HFF-Myc (cell line): ENCODE results near the gene FBXO31.

Experiments
- DNase-seq: peaks from one replicate; pipeline ENCODE4 v3.0.0-alpha.2; 2011; ENCODE audit warnings: low read depth; ENCODE audit errors: extremely low read depth
- H3K4me3 ChIP-seq: replicated peaks from 2 replicates; pipeline ENCODE4 v1.5.1; 2011; ENCODE audit warnings: low read depth, mild to moderate bottlenecking, control low read depth, low read length
- TF ChIP-seq, protein P1 (sequence below): IDR thresholded peaks from 2 replicates; pipeline ENCODE4 v1.5.1; 2012; ENCODE audit warnings: mild to moderate bottlenecking, low read depth, low read length, control low read depth; ENCODE audit errors: missing control alignments

Gene FBXO31

GRCh38 chr16:87322833-87323726, 60.5 kb downstream of the FBXO31 start:
- TF ChIP-seq, protein P1, sequence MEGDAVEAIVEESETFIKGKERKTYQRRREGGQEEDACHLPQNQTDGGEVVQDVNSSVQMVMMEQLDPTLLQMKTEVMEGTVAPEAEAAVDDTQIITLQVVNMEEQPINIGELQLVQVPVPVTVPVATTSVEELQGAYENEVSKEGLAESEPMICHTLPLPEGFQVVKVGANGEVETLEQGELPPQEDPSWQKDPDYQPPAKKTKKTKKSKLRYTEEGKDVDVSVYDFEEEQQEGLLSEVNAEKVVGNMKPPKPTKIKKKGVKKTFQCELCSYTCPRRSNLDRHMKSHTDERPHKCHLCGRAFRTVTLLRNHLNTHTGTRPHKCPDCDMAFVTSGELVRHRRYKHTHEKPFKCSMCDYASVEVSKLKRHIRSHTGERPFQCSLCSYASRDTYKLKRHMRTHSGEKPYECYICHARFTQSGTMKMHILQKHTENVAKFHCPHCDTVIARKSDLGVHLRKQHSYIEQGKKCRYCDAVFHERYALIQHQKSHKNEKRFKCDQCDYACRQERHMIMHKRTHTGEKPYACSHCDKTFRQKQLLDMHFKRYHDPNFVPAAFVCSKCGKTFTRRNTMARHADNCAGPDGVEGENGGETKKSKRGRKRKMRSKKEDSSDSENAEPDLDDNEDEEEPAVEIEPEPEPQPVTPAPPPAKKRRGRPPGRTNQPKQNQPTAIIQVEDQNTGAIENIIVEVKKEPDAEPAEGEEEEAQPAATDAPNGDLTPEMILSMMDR = no peak
- H3K4me3 ChIP-seq = no peak overlapping the region
- DNase-seq = no peak

- DNase-seq = no peak
- H3K4me3 ChIP-seq = no peak overlapping the region
- TF ChIP-seq, protein P1 = no peak
Measured at GRCh38 chr16:87322360-87322759, 61.2 kb downstream of the FBXO31 start.

GRCh38 chr16:87321336-87322107, 62.1 kb downstream of the FBXO31 start:
- no peak overlapping the region for H3K4me3 ChIP-seq
- DNase-seq = no peak
- TF ChIP-seq, protein P1 = no peak

GRCh38 chr16:87320510-87321227, 62.9 kb downstream of the FBXO31 start:
- TF ChIP-seq, protein P1 = no peak
- DNase-seq = no peak

GRCh38 chr16:87319997-87320491, 63.5 kb downstream of the FBXO31 start:
- TF ChIP-seq, protein P1 = no peak
- no peak overlapping the region for H3K4me3 ChIP-seq
- no peak for DNase-seq

More at GRCh38 chr16:87320510-87321227, 62.9 kb downstream of the FBXO31 start:
- no peak overlapping the region for H3K4me3 ChIP-seq

- TF ChIP-seq, protein P1 = no peak
- no peak overlapping the region for H3K4me3 ChIP-seq
- no peak for DNase-seq
Measured at GRCh38 chr16:87319011-87319410, 64.6 kb downstream of the FBXO31 start.
